Panc1 (cell line): ENCODE measurements around the gene SLC15A1. TPM values are rescaled to one million over a fixed set of nuclear protein-coding genes. Genes with fewer than 3 reads are reported as not detected.

Experiments used
- ATAC-seq: fragments of 200-7000 bp; cut with Tn5 transposase; 2 replicates; pipeline ENCODE4 v1.9.1; 2020; ENCODE audit warnings: mild to moderate bottlenecking, moderate library complexity
- BruUV-seq: library from RNA; stranded (reverse); fragments of 400-500 nt; replicated peaks from 2 replicates; lab custom pipeline; 2021; lab: Mats Ljungman, UMichigan
- CTCF ChIA-PET: fragments of 300-600 bp; sonication (Branson Sonifier 250); formaldehyde crosslinking; loops from one replicate; lab custom pipeline; 2022; ENCODE audit warnings: antibody characterized with exemption; lab: Charles Lee
- POLR2A ChIA-PET: fragments of 300-600 bp; sonication (Branson Sonifier 250); formaldehyde crosslinking; loops from one replicate; lab custom pipeline; 2022; ENCODE audit warnings: antibody characterized with exemption; lab: Charles Lee
- DNase-seq: peaks from one replicate; pipeline ENCODE4 v3.0.0-alpha.2; 2010; ENCODE audit warnings: low read depth, low spot score
- H3K27ac ChIP-seq: 2 replicates; pipeline ENCODE4 v1.5.1; 2011; ENCODE audit warnings: mild to moderate bottlenecking, low read length, inconsistent platforms
- H3K27me3 ChIP-seq: fragments of 200-500 bp; sonication (Bioruptor generic); 2 replicates; pipeline ENCODE4 v1.6.0; 2014; ENCODE audit warnings: low read length, inconsistent platforms; ENCODE audit not compliant: control insufficient read depth, insufficient read depth
- H3K36me3 ChIP-seq: fragments of 200-500 bp; sonication (Bioruptor generic); 2 replicates; pipeline ENCODE4 v1.5.1; 2014; ENCODE audit warnings: inconsistent platforms, mild to moderate bottlenecking, low read length, moderate library complexity; ENCODE audit not compliant: control insufficient read depth, insufficient read depth
- H3K4me1 ChIP-seq: 2 replicates; pipeline ENCODE4 v1.5.1; 2011; ENCODE audit warnings: inconsistent platforms, mild to moderate bottlenecking, low read length, moderate library complexity; ENCODE audit not compliant: control insufficient read depth, insufficient read depth
- H3K4me3 ChIP-seq, 2 experiments: 2 replicates each; pipeline ENCODE4 v1.5.1; 2011 to 2012; ENCODE audit warnings: low read depth in 2 of 2, low read length in 2 of 2, mild to moderate bottlenecking in 2 of 2, inconsistent platforms in 1 of 2, moderate library complexity in 1 of 2
- H3K9me3 ChIP-seq: fragments of 200-500 bp; sonication (Bioruptor generic); 2 replicates; pipeline ENCODE4 v1.5.1; 2014; ENCODE audit warnings: low read depth, mild to moderate bottlenecking, inconsistent platforms, low read length, moderate library complexity; ENCODE audit not compliant: control insufficient read depth, insufficient read depth
- CTCF ChIP-seq: fragments of 450-650 bp; IDR thresholded peaks from 2 replicates; pipeline ENCODE4 v1.5.1; 2017; ENCODE audit warnings: mild to moderate bottlenecking
- POLR2AphosphoS5 ChIP-seq: IDR thresholded peaks from 2 replicates; pipeline ENCODE4 v1.6.1; 2012; ENCODE audit warnings: mild to moderate bottlenecking, low read depth, low read length, moderate library complexity
- REST ChIP-seq, 2 experiments: IDR thresholded peaks; 2 replicates each; pipeline ENCODE4 v1.6.1; 2011 to 2012; ENCODE audit warnings: low read depth in 2 of 2, control low read depth in 1 of 2, low read length in 1 of 2, mild to moderate bottlenecking in 1 of 2, moderate library complexity in 1 of 2; ENCODE audit not compliant: insufficient read depth in 1 of 2
- SIN3A ChIP-seq: IDR thresholded peaks from 2 replicates; pipeline ENCODE4 v1.6.1; 2012; ENCODE audit warnings: low read depth, mild to moderate bottlenecking, low read length, moderate library complexity, borderline replicate concordance; ENCODE audit not compliant: insufficient read depth
- TCF7L2 ChIP-seq: IDR thresholded peaks from 2 replicates; pipeline ENCODE4 v1.6.1; 2011; ENCODE audit warnings: mild to moderate bottlenecking, low read depth, low read length, inconsistent platforms
- in situ Hi-C: cut with HindIII; loops from 2 replicates; pipeline ENCODE4 v1.10.0; 2016; ENCODE audit warnings: low sequenced_read_pairs, low pct_unique_long_range_greater_than_20kb
- intact Hi-C: fragments of 100-400 bp; cut with micrococcal nuclease; formaldehyde crosslinking; loops from one replicate; pipeline ENCODE4 v1.10.0; 2022; ENCODE audit not compliant: unreplicated experiment
- total RNA-seq: library from RNA; stranded (reverse); gene quantifications from one replicate; pipeline ENCODE4 v1.2.1, GENCODE V29; 2021; ENCODE audit not compliant: unreplicated experiment

Gene SLC15A1
- total RNA-seq, 1 experiment from 2014 or later = 0.18 TPM

GRCh38 chr13:98780451-98780850, 28.0 kb upstream of the SLC15A1 start:
- H3K27me3 ChIP-seq = no peaks in the 10 kb centered on the region
- no peak for TF ChIP-seq POLR2AphosphoS5
- no peak for TF ChIP-seq CTCF
- no peak for TF ChIP-seq REST (IDR thresholded peaks at IDR 0.05; ENCODE audit: insufficient read depth in 1 of 2, low read depth in 2 of 2, low read length in 1 of 2)
- TF ChIP-seq TCF7L2 = no peak
- no peak for TF ChIP-seq SIN3A
- in situ Hi-C loops = no loop called here
- H3K4me3 ChIP-seq = no peak overlapping the region
- no peaks in the 10 kb centered on the region for H3K4me1 ChIP-seq
- H3K36me3 ChIP-seq = no peaks in the 10 kb centered on the region
- BruUV-seq = no TSS peak
- DNase-seq (no peak), ATAC-seq (no peak)
- ChIA-PET POLR2A (no interaction called here), CTCF (no interaction called here)
- no peak overlapping the region for H3K27ac ChIP-seq
- no peaks in the 10 kb centered on the region for H3K9me3 ChIP-seq
- intact Hi-C loops = no loop called here

GRCh38 chr13:98779695-98780094, 27.2 kb upstream of the SLC15A1 start:
- Histone ChIP-seq H3K9me3 (no peaks in the 10 kb centered on the region), H3K4me3 (no peak overlapping the region), H3K27me3 (no peaks in the 10 kb centered on the region), H3K36me3 (no peaks in the 10 kb centered on the region), H3K4me1 (no peaks in the 10 kb centered on the region), H3K27ac (no peak overlapping the region)
- intact Hi-C loops = no loop called here
- DNase-seq = no peak
- TF ChIP-seq POLR2AphosphoS5 (no peak), TCF7L2 (no peak), REST (IDR thresholded peaks at IDR 0.05; ENCODE audit: insufficient read depth in 1 of 2, low read depth in 2 of 2, low read length in 1 of 2) (no peak), CTCF (no peak), SIN3A (no peak)
- CTCF ChIA-PET = no interaction called here
- no peak for ATAC-seq
- POLR2A ChIA-PET = no interaction called here
- BruUV-seq = no TSS peak
- in situ Hi-C loops = no loop called here
